Liver (tissue), 9 donors: ENCODE data around the gene PEX19. TPM values are rescaled to one million over a fixed set of nuclear protein-coding genes. Genes with fewer than 3 reads are reported as not detected.

Source experiments
- DNase-seq: peaks from one replicate; pipeline ENCODE4 v3.0.0-alpha.2; 2017; ENCODE audit warnings: low spot score
- H3K27ac ChIP-seq, 2 donors: one replicate each; pipeline ENCODE4 v1.7.0; 2013; ENCODE audit warnings: inconsistent platforms in 2 of 2, low read length in 2 of 2, control low read depth in 1 of 2, low read depth in 1 of 2, mild to moderate bottlenecking in 1 of 2
- H3K27me3 ChIP-seq, 4 donors: one replicate each; pipeline versions ENCODE4 v1.6.1 to v1.7.0; 2013; ENCODE audit warnings: low read length in 3 of 4, inconsistent platforms in 1 of 4, mild to moderate bottlenecking in 1 of 4, moderate library complexity in 1 of 4; ENCODE audit not compliant: control insufficient read depth in 4 of 4, insufficient read depth in 4 of 4
- H3K36me3 ChIP-seq, 4 donors: one replicate each; pipeline versions ENCODE4 v1.6.1 to v1.7.0; 2013; ENCODE audit warnings: low read length in 3 of 4, mild to moderate bottlenecking in 3 of 4, low read depth in 1 of 4, moderate library complexity in 1 of 4; ENCODE audit not compliant: control insufficient read depth in 4 of 4, insufficient read depth in 3 of 4
- H3K4me1 ChIP-seq, 4 donors: one replicate each; pipeline versions ENCODE4 v1.6.1 to v1.7.0; 2013; ENCODE audit warnings: low read length in 3 of 4, mild to moderate bottlenecking in 3 of 4, moderate library complexity in 1 of 4; ENCODE audit not compliant: control insufficient read depth in 4 of 4, insufficient read depth in 4 of 4
- H3K4me3 ChIP-seq, 3 donors: one replicate each; pipeline versions ENCODE4 v1.6.1 to v1.7.0; 2013; ENCODE audit warnings: low read length in 3 of 3, control low read depth in 1 of 3, low read depth in 1 of 3, mild to moderate bottlenecking in 1 of 3
- H3K9ac ChIP-seq, 2 donors: one replicate each; pipeline ENCODE4 v1.7.0; 2013; ENCODE audit warnings: low read length in 2 of 2, mild to moderate bottlenecking in 2 of 2, moderate library complexity in 2 of 2, control low read depth in 1 of 2, low read depth in 1 of 2
- H3K9me3 ChIP-seq, 4 donors: one replicate each; pipeline versions ENCODE4 v1.6.1 to v1.7.0; 2013; ENCODE audit warnings: low read length in 3 of 4; ENCODE audit not compliant: control insufficient read depth in 4 of 4
- ATF3 ChIP-seq: IDR thresholded peaks from 2 replicates; pipeline ENCODE4 v1.6.1; 2016; ENCODE audit warnings: antibody characterized with exemption
- CTCF ChIP-seq: fragments of 150-350 bp; IDR thresholded peaks from 2 replicates; pipeline ENCODE4 v1.5.1; 2017; ENCODE audit warnings: improper control_type of control experiment, low read depth, low read length; ENCODE audit not compliant: missing input control
- EGR1 ChIP-seq, 2 donors: IDR thresholded peaks; 2 replicates each; pipeline ENCODE4 v1.6.1; 2016 to 2018; ENCODE audit warnings: antibody characterized with exemption in 2 of 2, low read depth in 2 of 2
- FOXA1 ChIP-seq: IDR thresholded peaks from 2 replicates; pipeline ENCODE4 v1.6.1; 2016; ENCODE audit warnings: antibody characterized with exemption
- FOXA2 ChIP-seq: IDR thresholded peaks from 2 replicates; pipeline ENCODE4 v1.6.1; 2016; ENCODE audit warnings: antibody characterized with exemption
- GABPA ChIP-seq, 2 donors: IDR thresholded peaks in 1 of 2; conservative IDR thresholded peaks in 1 of 2; 2 replicates each; pipeline ENCODE4 v1.6.1; 2016; ENCODE audit warnings: antibody characterized with exemption in 2 of 2, mild to moderate bottlenecking in 1 of 2, moderate library complexity in 1 of 2
- HNF4A ChIP-seq, 2 donors: conservative IDR thresholded peaks; 2 replicates each; pipeline ENCODE4 v1.6.1; 2016; ENCODE audit warnings: antibody characterized with exemption in 2 of 2, mild to moderate bottlenecking in 2 of 2
- HNF4G ChIP-seq: IDR thresholded peaks from 2 replicates; pipeline ENCODE4 v1.6.1; 2016; ENCODE audit warnings: antibody characterized with exemption
- JUND ChIP-seq, 2 donors: IDR thresholded peaks; 2 replicates each; pipeline ENCODE4 v1.6.1; 2016; ENCODE audit warnings: antibody characterized with exemption in 2 of 2
- MAX ChIP-seq: IDR thresholded peaks from 2 replicates; pipeline ENCODE4 v1.6.1; 2016; ENCODE audit warnings: antibody characterized with exemption
- NR2F2 ChIP-seq: IDR thresholded peaks from 2 replicates; pipeline ENCODE4 v1.6.1; 2016; ENCODE audit warnings: antibody characterized with exemption
- RAD21 ChIP-seq, 2 donors: IDR thresholded peaks; 2 replicates each; pipeline ENCODE4 v1.6.1; 2016; ENCODE audit warnings: antibody characterized with exemption in 2 of 2, mild to moderate bottlenecking in 2 of 2
- REST ChIP-seq: IDR thresholded peaks from 2 replicates; pipeline ENCODE4 v1.6.1; 2016; ENCODE audit warnings: antibody characterized with exemption, mild to moderate bottlenecking
- RXRA ChIP-seq, 2 donors: IDR thresholded peaks; 2 replicates each; pipeline ENCODE4 v1.6.1; 2017 to 2018; ENCODE audit warnings: antibody characterized with exemption in 2 of 2, mild to moderate bottlenecking in 1 of 2
- SP1 ChIP-seq: IDR thresholded peaks from 2 replicates; pipeline ENCODE4 v1.6.1; 2018; ENCODE audit warnings: antibody characterized with exemption, mild to moderate bottlenecking
- TAF1 ChIP-seq: conservative IDR thresholded peaks from 2 replicates; pipeline ENCODE4 v1.6.1; 2016; ENCODE audit warnings: antibody characterized with exemption, mild to moderate bottlenecking
- YY1 ChIP-seq: IDR thresholded peaks from 2 replicates; pipeline ENCODE4 v1.6.1; 2016; ENCODE audit warnings: antibody characterized with exemption, mild to moderate bottlenecking
- ZBTB33 ChIP-seq: IDR thresholded peaks from 2 replicates; pipeline ENCODE4 v1.6.1; 2016; ENCODE audit warnings: antibody characterized with exemption
- WGBS: extraction: QIAGEN DNeasy Blood & Tissue Kit; methylation state at CpG from one replicate; pipeline ENCODE4 v1.1.7; 2013; 5-methylcytosine and 5-hydroxymethylcytosine counted together
- polyA plus RNA-seq, 2 donors: library from polyadenylated mRNA; stranded (reverse) in 1 of 2; unstranded in 1 of 2; fragments of 200-250 nt in 1 of 2; fragments of >200 nt in 1 of 2; fragmentation: Nextera tagmentation in 1 of 2; extraction: Ambion mirVana in 1 of 2; gene quantifications; one replicate each; pipeline versions ENCODE4 v1.2.1 to v1.2.3, GENCODE V29; 2013 to 2015
- total RNA-seq, 2 donors: library from RNA; depleted of rRNA; stranded (reverse); fragments of >200 nt; gene quantifications; one replicate each; pipeline ENCODE4 v1.2.3, GENCODE V29; 2014
- donor health status: healthy.
- donor health status: healthy.
- donor health status: healthy.
- donor health status: healthy.
- donor health status: healthy.

Gene PEX19
- total and polyA plus RNA-seq, 4 donors, result 24.8 to 73.9 (median 43.7) TPM

- H3K36me3 ChIP-seq, result peaks cover 0 to 2% (median under 1%) of the 10 kb centered on the region in 4 donors
- H3K4me3 ChIP-seq, result no peak overlapping the region
- DNase-seq, result no peak
- peaks cover 3 to 59% (median 53%) of the 10 kb centered on the region in 4 donors for H3K4me1 ChIP-seq
- 79% methylated on average over 1 of the region's 1 CpG for WGBS
- no peaks in the 10 kb centered on the region for H3K9me3 ChIP-seq
- no peak overlapping the region for H3K9ac ChIP-seq
- H3K27me3 ChIP-seq, result no peaks in the 10 kb centered on the region
- peak overlapping the region in 1 of 2 donors; percentile 48 for H3K27ac ChIP-seq
- TF ChIP-seq RXRA (IDR thresholded peaks at IDR 0.05), result peak; percentile 21 to 24
- TF ChIP-seq JUND (IDR thresholded peaks at IDR 0.05), result peak in 1 of 2 donors; percentile 36
- TF ChIP-seq NR2F2, result no peak
- no peak for TF ChIP-seq GABPA (IDR thresholded peaks at IDR 0.05 in 1 of 2, conservative IDR thresholded peaks at IDR 0.05 in 1 of 2)
- no peak for TF ChIP-seq CTCF
- peak in 1 of 2 donors; percentile 5 for TF ChIP-seq RAD21 (IDR thresholded peaks at IDR 0.05)
- no peak for TF ChIP-seq FOXA1
- no peak for TF ChIP-seq FOXA2
- no peak for TF ChIP-seq TAF1
- peak; percentile 43 for TF ChIP-seq HNF4A (conservative IDR thresholded peaks at IDR 0.05)
- TF ChIP-seq YY1, result peak; percentile 91
- TF ChIP-seq REST, result no peak
- TF ChIP-seq EGR1 (IDR thresholded peaks at IDR 0.05; ENCODE audit: low read depth in 2 of 2), result no peak
- no peak for TF ChIP-seq MAX
- no peak for TF ChIP-seq SP1
- peak; percentile 13 for TF ChIP-seq ATF3
- TF ChIP-seq ZBTB33, result no peak
- TF ChIP-seq HNF4G, result no peak
Measured at GRCh38 chr1:160247053-160247452, 37.9 kb downstream of the PEX19 start.
